Activated B cell treated with CpG ODN at 0.5 μM for 24 hours (primary cell): ENCODE results near the gene SPOCD1. TPM values are rescaled to one million over a fixed set of nuclear protein-coding genes. Genes with fewer than 3 reads are reported as not detected.

ENCODE experiments used
- ATAC-seq: fragments of 200-7000 bp; cut with Tn5 transposase; one replicate; pipeline ENCODE4 v1.10.0; 2021; ENCODE audit warnings: low read depth, mild to moderate bottlenecking, moderate library complexity
- CTCF ChIA-PET: fragments of 350-600 bp; sonication (Branson Sonifier 250); formaldehyde crosslinking; loops from one replicate; lab custom pipeline; 2021; ENCODE audit warnings: antibody characterized with exemption; lab: Charles Lee
- POLR2A ChIA-PET: fragments of 350-600 bp; sonication (Branson Sonifier 250); formaldehyde crosslinking; loops from one replicate; lab custom pipeline; 2021; ENCODE audit warnings: antibody characterized with exemption; lab: Charles Lee
- DNase-seq: peaks from one replicate; pipeline ENCODE4 v3.0.0; 2022
- H3K27ac Mint-ChIP-seq: one replicate; pipeline ENCODE4 v1.8.0; 2020; ENCODE audit warnings: mixed read lengths
- H3K27me3 Mint-ChIP-seq: one replicate; pipeline ENCODE4 v1.8.0; 2021; ENCODE audit warnings: mixed read lengths
- H3K36me3 Mint-ChIP-seq: one replicate; pipeline ENCODE4 v1.8.0; 2021; ENCODE audit warnings: low read depth, mixed read lengths
- H3K4me1 Mint-ChIP-seq: one replicate; pipeline ENCODE4 v1.8.0; 2021; ENCODE audit warnings: mixed read lengths
- H3K4me3 Mint-ChIP-seq: one replicate; pipeline ENCODE4 v1.8.0; 2020; ENCODE audit warnings: mild to moderate bottlenecking, mixed read lengths
- H3K9me3 Mint-ChIP-seq: one replicate; pipeline ENCODE4 v1.8.0; 2020; ENCODE audit warnings: mixed read lengths
- intact Hi-C: fragments of 100-400 bp; cut with micrococcal nuclease; formaldehyde crosslinking; loops from one replicate; pipeline ENCODE4 v1.15.1; 2024
- total RNA-seq: library from RNA; stranded (reverse); gene quantifications from 2 replicates; pipeline ENCODE4 v1.2.3, GENCODE V29; 2022
- TF ChIP-seq, protein P1 (sequence below): fragments of 200-600 bp; IDR thresholded peaks from one replicate; pipeline ENCODE4 v1.8.0; 2022; ENCODE audit warnings: antibody characterized with exemption, mild to moderate bottlenecking

Gene SPOCD1
- total RNA-seq, 1 donor from 2014 or later = not detected

DNA sequence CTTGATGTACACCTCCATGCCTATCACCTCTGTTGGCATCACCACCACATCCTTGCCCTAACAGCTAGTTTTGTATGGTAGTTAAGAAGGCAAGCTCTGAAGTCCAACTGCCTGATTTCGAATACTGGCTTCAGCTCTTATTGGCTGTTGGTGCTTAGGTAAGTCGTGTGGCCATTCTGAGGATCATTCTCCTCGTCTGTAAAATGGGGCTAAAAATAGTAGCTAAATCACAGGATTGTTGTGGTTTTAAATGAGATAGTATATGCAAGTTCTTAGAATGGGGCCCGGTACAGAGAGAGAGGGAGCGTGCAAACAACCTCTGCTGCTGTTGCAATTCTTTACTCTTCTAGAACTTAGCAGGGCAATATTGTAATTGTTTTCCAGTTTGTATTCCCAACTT, 20.8 kb upstream of the SPOCD1 start:
- DNase-seq = no peak
- no peaks in the 10 kb centered on the region for H3K36me3 Mint-ChIP-seq
- TF ChIP-seq, protein P1, sequence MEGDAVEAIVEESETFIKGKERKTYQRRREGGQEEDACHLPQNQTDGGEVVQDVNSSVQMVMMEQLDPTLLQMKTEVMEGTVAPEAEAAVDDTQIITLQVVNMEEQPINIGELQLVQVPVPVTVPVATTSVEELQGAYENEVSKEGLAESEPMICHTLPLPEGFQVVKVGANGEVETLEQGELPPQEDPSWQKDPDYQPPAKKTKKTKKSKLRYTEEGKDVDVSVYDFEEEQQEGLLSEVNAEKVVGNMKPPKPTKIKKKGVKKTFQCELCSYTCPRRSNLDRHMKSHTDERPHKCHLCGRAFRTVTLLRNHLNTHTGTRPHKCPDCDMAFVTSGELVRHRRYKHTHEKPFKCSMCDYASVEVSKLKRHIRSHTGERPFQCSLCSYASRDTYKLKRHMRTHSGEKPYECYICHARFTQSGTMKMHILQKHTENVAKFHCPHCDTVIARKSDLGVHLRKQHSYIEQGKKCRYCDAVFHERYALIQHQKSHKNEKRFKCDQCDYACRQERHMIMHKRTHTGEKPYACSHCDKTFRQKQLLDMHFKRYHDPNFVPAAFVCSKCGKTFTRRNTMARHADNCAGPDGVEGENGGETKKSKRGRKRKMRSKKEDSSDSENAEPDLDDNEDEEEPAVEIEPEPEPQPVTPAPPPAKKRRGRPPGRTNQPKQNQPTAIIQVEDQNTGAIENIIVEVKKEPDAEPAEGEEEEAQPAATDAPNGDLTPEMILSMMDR = no peak
- no peak overlapping the region for H3K27ac Mint-ChIP-seq
- no peak for ATAC-seq
- no peaks in the 10 kb centered on the region for H3K27me3 Mint-ChIP-seq
- CTCF ChIA-PET = no interaction called here
- H3K4me3 Mint-ChIP-seq = no peak overlapping the region
- H3K4me1 Mint-ChIP-seq = no peaks in the 10 kb centered on the region
- POLR2A ChIA-PET = no interaction called here
- intact Hi-C loops = no loop called here
- no peaks in the 10 kb centered on the region for H3K9me3 Mint-ChIP-seq

DNA sequence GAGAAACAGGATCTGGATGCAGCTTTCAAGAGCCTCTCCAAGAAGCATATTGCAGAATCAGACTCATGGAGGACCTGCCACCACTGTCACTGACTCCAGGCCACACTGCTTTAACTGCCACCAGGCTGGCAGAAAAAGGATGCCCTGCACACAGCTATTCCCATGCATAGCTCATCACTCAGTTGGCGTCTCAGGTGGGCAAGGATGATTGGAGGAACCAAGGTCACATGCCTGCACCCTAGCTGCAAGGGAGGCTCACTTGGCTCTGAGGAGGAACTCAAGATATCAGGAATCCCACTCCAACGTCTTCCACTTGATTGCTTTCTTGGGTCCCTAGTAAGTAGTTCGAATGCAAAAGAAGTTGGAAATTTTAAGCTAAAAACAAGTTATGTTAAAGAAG, 19.6 kb upstream of the SPOCD1 start:
- ATAC-seq (no peak), DNase-seq (no peak)
- intact Hi-C loops = no loop called here
- no peak overlapping the region for H3K4me3 Mint-ChIP-seq
- H3K36me3 Mint-ChIP-seq = no peaks in the 10 kb centered on the region
- ChIA-PET POLR2A (no interaction called here), CTCF (interaction anchor here (0.8 to 1.5 kb wide), 2 partner anchors 121 to 128 kb away, joined by 3 to 4 read pairs; no protein-coding TSS in a partner anchor)
- no peaks in the 10 kb centered on the region for H3K4me1 Mint-ChIP-seq
- H3K27ac Mint-ChIP-seq = no peak overlapping the region
- TF ChIP-seq, protein P1 = no peak
- H3K27me3 Mint-ChIP-seq = no peaks in the 10 kb centered on the region
- no peaks in the 10 kb centered on the region for H3K9me3 Mint-ChIP-seq

DNA sequence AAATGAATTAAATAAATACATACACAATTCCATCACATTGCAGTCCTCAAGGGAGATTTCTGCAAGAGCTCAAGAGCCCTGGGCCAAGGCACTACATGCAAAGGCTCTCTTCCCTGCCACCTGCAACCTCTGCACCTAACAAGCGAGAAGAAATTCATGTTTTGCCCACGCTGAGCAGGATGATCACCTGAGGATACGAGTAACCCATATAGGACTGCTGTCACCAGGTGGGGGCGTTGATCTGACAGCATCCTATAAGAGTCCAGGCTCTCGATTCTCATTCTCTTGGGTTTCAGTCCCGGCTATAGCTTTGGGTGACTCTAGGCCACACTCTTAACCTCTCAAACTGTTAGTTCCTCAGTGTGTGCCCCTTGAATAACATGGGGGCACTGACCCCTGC, 18.7 kb upstream of the SPOCD1 start:
- H3K9me3 Mint-ChIP-seq = no peaks in the 10 kb centered on the region
- no peaks in the 10 kb centered on the region for H3K36me3 Mint-ChIP-seq
- TF ChIP-seq, protein P1 = no peak
- no peak overlapping the region for H3K4me3 Mint-ChIP-seq
- H3K4me1 Mint-ChIP-seq = no peaks in the 10 kb centered on the region
- ChIA-PET POLR2A (no interaction called here), CTCF (interaction anchor here (0.8 to 1.5 kb wide), 2 partner anchors 121 to 129 kb away, joined by 3 to 4 read pairs; no protein-coding TSS in a partner anchor)
- no peaks in the 10 kb centered on the region for H3K27me3 Mint-ChIP-seq
- H3K27ac Mint-ChIP-seq = no peak overlapping the region
- intact Hi-C loops = no loop called here
- no peak for ATAC-seq
- no peak for DNase-seq

DNA sequence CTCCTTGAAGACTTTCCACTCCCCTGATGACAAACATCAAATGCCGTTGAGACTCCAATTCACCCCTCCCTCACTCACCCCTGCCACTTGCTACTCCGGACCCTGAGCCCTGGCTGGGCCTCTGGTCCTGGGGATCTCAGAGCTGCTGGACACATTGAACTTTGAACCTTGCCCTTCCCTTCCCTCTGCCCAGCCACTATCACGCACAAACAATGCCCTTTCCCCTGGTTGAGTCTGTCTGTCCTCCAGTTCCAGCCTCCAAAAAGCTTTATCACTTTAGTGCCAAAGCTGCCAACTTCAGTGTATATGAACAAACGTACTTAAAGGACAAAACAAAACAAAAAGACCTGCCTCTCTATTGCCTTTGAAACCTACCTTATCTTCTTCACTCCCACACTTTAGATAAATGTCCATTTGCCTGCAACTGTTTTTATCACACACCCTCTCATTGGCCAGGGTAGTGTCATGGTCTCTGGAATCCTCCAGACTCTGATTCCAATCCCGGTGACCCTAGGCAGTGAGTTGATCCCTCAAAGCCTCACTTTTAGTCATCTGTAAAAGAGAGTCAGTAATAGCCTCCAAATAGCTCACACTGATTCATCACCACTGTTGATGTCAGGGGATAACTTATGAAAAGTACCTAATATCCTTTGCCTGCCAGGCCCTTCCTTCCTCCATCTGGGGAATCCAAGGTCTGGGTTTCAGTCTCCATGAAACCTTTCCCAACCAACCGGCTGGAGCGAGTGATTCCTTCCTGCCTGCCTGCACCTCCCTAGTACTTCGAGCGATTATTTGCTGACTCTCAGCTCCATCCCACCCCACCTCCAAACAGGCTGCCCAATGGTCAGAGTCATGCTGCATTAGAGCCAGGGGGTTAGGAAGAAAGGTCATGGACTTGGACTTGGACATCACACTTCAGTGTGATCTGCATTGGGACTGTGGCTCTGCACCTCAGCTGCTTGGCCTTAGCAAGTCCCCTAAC, 15.9 kb upstream of the SPOCD1 start:
- no peaks in the 10 kb centered on the region for H3K9me3 Mint-ChIP-seq
- no peaks in the 10 kb centered on the region for H3K27me3 Mint-ChIP-seq
- TF ChIP-seq, protein P1 = no peak
- intact Hi-C loops = no loop called here
- H3K36me3 Mint-ChIP-seq = no peaks in the 10 kb centered on the region
- ChIA-PET CTCF (no interaction called here), POLR2A (no interaction called here)
- H3K27ac Mint-ChIP-seq = no peak overlapping the region
- ATAC-seq (no peak), DNase-seq (no peak)
- no peak overlapping the region for H3K4me3 Mint-ChIP-seq
- peaks cover 18% of the 10 kb centered on the region for H3K4me1 Mint-ChIP-seq

DNA sequence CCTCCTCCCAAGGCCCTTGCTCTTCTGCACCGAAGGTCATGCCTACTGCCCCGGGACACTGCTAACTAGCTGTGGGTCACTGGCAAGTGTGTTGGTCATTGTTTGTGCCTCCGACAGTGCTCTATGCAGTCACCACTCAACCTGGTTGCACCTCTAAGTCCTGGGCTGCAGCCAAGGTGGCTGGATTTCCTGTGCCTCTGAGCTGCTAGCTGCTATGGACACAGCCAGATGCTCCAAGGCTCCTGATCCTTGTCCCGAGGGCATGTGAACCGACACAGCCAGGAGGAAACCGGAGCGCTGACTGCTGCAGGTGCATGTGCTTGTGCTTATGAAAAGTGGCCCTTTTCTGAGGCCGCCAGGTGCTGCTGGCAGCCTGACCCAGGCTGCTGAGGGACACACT, 14.7 kb upstream of the SPOCD1 start:
- no peaks in the 10 kb centered on the region for H3K27me3 Mint-ChIP-seq
- ATAC-seq (no peak), DNase-seq (no peak)
- POLR2A ChIA-PET = no interaction called here
- TF ChIP-seq, protein P1 = no peak
- intact Hi-C loops = no loop called here
- H3K9me3 Mint-ChIP-seq = no peaks in the 10 kb centered on the region
- no peaks in the 10 kb centered on the region for H3K36me3 Mint-ChIP-seq
- no peak overlapping the region for H3K4me3 Mint-ChIP-seq
- CTCF ChIA-PET = no interaction called here
- peaks cover 21% of the 10 kb centered on the region for H3K4me1 Mint-ChIP-seq
- H3K27ac Mint-ChIP-seq = no peak overlapping the region
